Activated B cell treated with CpG ODN at 0.5 μM for 24 hours (primary cell): Measurements from ENCODE around the gene NHSL1. TPM values are rescaled to one million over a fixed set of nuclear protein-coding genes. Genes with fewer than 3 reads are reported as not detected.

Experiments used
- ATAC-seq: fragments of 200-7000 bp; cut with Tn5 transposase; one replicate; pipeline ENCODE4 v1.10.0; 2021; ENCODE audit warnings: low read depth, mild to moderate bottlenecking, moderate library complexity
- CTCF ChIA-PET: fragments of 350-600 bp; sonication (Branson Sonifier 250); formaldehyde crosslinking; loops from one replicate; lab custom pipeline; 2021; ENCODE audit warnings: antibody characterized with exemption; lab: Charles Lee
- POLR2A ChIA-PET: fragments of 350-600 bp; sonication (Branson Sonifier 250); formaldehyde crosslinking; loops from one replicate; lab custom pipeline; 2021; ENCODE audit warnings: antibody characterized with exemption; lab: Charles Lee
- DNase-seq: peaks from one replicate; pipeline ENCODE4 v3.0.0; 2022
- H3K27ac Mint-ChIP-seq: one replicate; pipeline ENCODE4 v1.8.0; 2020; ENCODE audit warnings: mixed read lengths
- H3K27me3 Mint-ChIP-seq: one replicate; pipeline ENCODE4 v1.8.0; 2021; ENCODE audit warnings: mixed read lengths
- H3K36me3 Mint-ChIP-seq: one replicate; pipeline ENCODE4 v1.8.0; 2021; ENCODE audit warnings: low read depth, mixed read lengths
- H3K4me1 Mint-ChIP-seq: one replicate; pipeline ENCODE4 v1.8.0; 2021; ENCODE audit warnings: mixed read lengths
- H3K4me3 Mint-ChIP-seq: one replicate; pipeline ENCODE4 v1.8.0; 2020; ENCODE audit warnings: mild to moderate bottlenecking, mixed read lengths
- H3K9me3 Mint-ChIP-seq: one replicate; pipeline ENCODE4 v1.8.0; 2020; ENCODE audit warnings: mixed read lengths
- CTCF ChIP-seq: fragments of 200-600 bp; IDR thresholded peaks from one replicate; pipeline ENCODE4 v1.8.0; 2022; ENCODE audit warnings: antibody characterized with exemption, mild to moderate bottlenecking
- intact Hi-C: fragments of 100-400 bp; cut with micrococcal nuclease; formaldehyde crosslinking; loops from one replicate; pipeline ENCODE4 v1.15.1; 2024
- total RNA-seq: library from RNA; stranded (reverse); gene quantifications from 2 replicates; pipeline ENCODE4 v1.2.3, GENCODE V29; 2022

The NHSL1 gene
- total RNA-seq, 1 donor from 2014 or later = 1.4 TPM

GRCh38 chr6:138528956-138529355 is 29.7 kb upstream of the NHSL1 start:
- H3K27ac Mint-ChIP-seq = no peak overlapping the region

GRCh38 chr6:138528137-138528536 is 28.8 kb upstream of the NHSL1 start:
- no peak overlapping the region for H3K4me3 Mint-ChIP-seq
- no peaks in the 10 kb centered on the region for H3K9me3 Mint-ChIP-seq
- DNase-seq (no peak), ATAC-seq (no peak)
- no peak for TF ChIP-seq CTCF
- no peak overlapping the region for H3K27ac Mint-ChIP-seq
- ChIA-PET POLR2A (no interaction called here), CTCF (no interaction called here)
- intact Hi-C loops = no loop called here
- no peaks in the 10 kb centered on the region for H3K4me1 Mint-ChIP-seq
- H3K27me3 Mint-ChIP-seq = peaks cover 17% of the 10 kb centered on the region
- no peaks in the 10 kb centered on the region for H3K36me3 Mint-ChIP-seq

More at GRCh38 chr6:138528956-138529355, 29.7 kb upstream of the NHSL1 start:
- intact Hi-C loops = no loop called here
- Mint-ChIP-seq H3K36me3 (no peaks in the 10 kb centered on the region), H3K9me3 (no peaks in the 10 kb centered on the region), H3K4me3 (no peak overlapping the region), H3K4me1 (no peaks in the 10 kb centered on the region), H3K27me3 (peaks cover 17% of the 10 kb centered on the region)
- ATAC-seq (no peak), DNase-seq (no peak)
- POLR2A ChIA-PET = no interaction called here
- CTCF ChIA-PET = no interaction called here
- no peak for TF ChIP-seq CTCF

GRCh38 chr6:138527411-138528088 is 28.3 kb upstream of the NHSL1 start:
- DNase-seq = no peak
- POLR2A ChIA-PET = no interaction called here
- ATAC-seq = no peak
- CTCF ChIA-PET = no interaction called here
- Mint-ChIP-seq H3K27me3 (peaks cover 13% of the 10 kb centered on the region), H3K4me3 (no peak overlapping the region), H3K9me3 (no peaks in the 10 kb centered on the region), H3K36me3 (no peaks in the 10 kb centered on the region), H3K4me1 (no peaks in the 10 kb centered on the region), H3K27ac (no peak overlapping the region)
- TF ChIP-seq CTCF = no peak
- intact Hi-C loops = no loop called here

GRCh38 chr6:138526822-138527235 is 27.5 kb upstream of the NHSL1 start:
- TF ChIP-seq CTCF = no peak

GRCh38 chr6:138525355-138525754 is 26.1 kb upstream of the NHSL1 start:
- intact Hi-C loops = no loop called here
- no peak overlapping the region for H3K27ac Mint-ChIP-seq
- ATAC-seq = no peak

More at GRCh38 chr6:138526822-138527235, 27.5 kb upstream of the NHSL1 start:
- no peak overlapping the region for H3K4me3 Mint-ChIP-seq
- no peaks in the 10 kb centered on the region for H3K4me1 Mint-ChIP-seq
- H3K36me3 Mint-ChIP-seq = no peaks in the 10 kb centered on the region
- ChIA-PET CTCF (interaction anchor here (1.1 kb wide), 1 partner anchor 9 kb away, joined by 3 read pairs; no protein-coding TSS in a partner anchor), POLR2A (no interaction called here)
- ATAC-seq = no peak
- H3K27me3 Mint-ChIP-seq = peaks cover 11% of the 10 kb centered on the region
- no peak for DNase-seq
- H3K27ac Mint-ChIP-seq = no peak overlapping the region
- intact Hi-C loops = no loop called here
- no peaks in the 10 kb centered on the region for H3K9me3 Mint-ChIP-seq

More at GRCh38 chr6:138525355-138525754, 26.1 kb upstream of the NHSL1 start:
- Mint-ChIP-seq H3K27me3 (peaks cover 20% of the 10 kb centered on the region), H3K9me3 (no peaks in the 10 kb centered on the region), H3K4me1 (no peaks in the 10 kb centered on the region), H3K36me3 (no peaks in the 10 kb centered on the region), H3K4me3 (no peak overlapping the region)
- CTCF ChIA-PET = interaction anchor here (0.7 kb wide), 1 partner anchor 96 kb away, joined by 3 read pairs; no protein-coding TSS in a partner anchor
- POLR2A ChIA-PET = interaction anchor here (0.7 kb wide), 1 partner anchor 1837 kb away, joined by 5 read pairs; no protein-coding TSS in a partner anchor
- no peak for DNase-seq
- no peak for TF ChIP-seq CTCF
